Kidney epithelial cell (primary cell): ENCODE results near the gene DPP4. TPM values are rescaled to one million over a fixed set of nuclear protein-coding genes. Genes with fewer than 3 reads are reported as not detected.

ENCODE experiments used
- DNase-seq: peaks from one replicate; pipeline ENCODE4 v3.0.0-alpha.2; 2010; ENCODE audit warnings: low read depth
- H3K27me3 ChIP-seq: 2 replicates; pipeline ENCODE4 v1.6.0; 2011; ENCODE audit warnings: low read length; ENCODE audit not compliant: control insufficient read depth, insufficient read depth
- H3K36me3 ChIP-seq: 2 replicates; pipeline ENCODE4 v1.5.1; 2011; ENCODE audit warnings: low read length; ENCODE audit not compliant: control insufficient read depth, insufficient read depth
- H3K4me3 ChIP-seq: 2 replicates; pipeline ENCODE4 v1.5.1; 2011; ENCODE audit warnings: low read depth, mild to moderate bottlenecking, control low read depth, low read length
- CTCF ChIP-seq: IDR thresholded peaks from 2 replicates; pipeline ENCODE4 v1.5.1; 2011; ENCODE audit warnings: mild to moderate bottlenecking, moderate library complexity, low read length, control low read depth, inconsistent platforms; ENCODE audit not compliant: insufficient read depth, poor library complexity, severe bottlenecking
- total RNA-seq: library from RNA; depleted of rRNA; stranded (reverse); fragments of >200 nt; gene quantifications from 2 replicates; pipeline ENCODE4 v1.2.3, GENCODE V29; 2015

Gene DPP4
- total RNA-seq, 1 donor from 2014 or later = 61.6 TPM

- Histone ChIP-seq H3K36me3 (no peaks in the 10 kb centered on the region), H3K27me3 (no peaks in the 10 kb centered on the region), H3K4me3 (no peak overlapping the region)
- DNase-seq = no peak
- no peak for TF ChIP-seq CTCF
These were observed 8.7 kb upstream of the DPP4 start for GRCh38 chr2:162082681-162083080.

- H3K36me3 ChIP-seq = no peaks in the 10 kb centered on the region
- H3K27me3 ChIP-seq = no peaks in the 10 kb centered on the region
- TF ChIP-seq CTCF = no peak
- no peak overlapping the region for H3K4me3 ChIP-seq
- DNase-seq = no peak
These were observed 8.0 kb upstream of the DPP4 start for GRCh38 chr2:162082036-162082435.

- no peaks in the 10 kb centered on the region for H3K36me3 ChIP-seq
- H3K4me3 ChIP-seq = no peak overlapping the region
- no peaks in the 10 kb centered on the region for H3K27me3 ChIP-seq
- TF ChIP-seq CTCF = no peak
- DNase-seq = no peak
These were observed 5.5 kb upstream of the DPP4 start for GRCh38 chr2:162079514-162079913.

GRCh38 chr2:162075689-162076132 lies 1.7 kb upstream of the DPP4 start:
- no peak for TF ChIP-seq CTCF
- Histone ChIP-seq H3K27me3 (no peaks in the 10 kb centered on the region), H3K36me3 (no peaks in the 10 kb centered on the region), H3K4me3 (no peak overlapping the region)
- DNase-seq = no peak

GRCh38 chr2:162074928-162075688 lies 1.1 kb upstream of the DPP4 start:
- H3K36me3 ChIP-seq = no peaks in the 10 kb centered on the region
- no peak for TF ChIP-seq CTCF
- no peak for DNase-seq
- no peak overlapping the region for H3K4me3 ChIP-seq
- H3K27me3 ChIP-seq = no peaks in the 10 kb centered on the region

- DNase-seq = no peak
- no peak for TF ChIP-seq CTCF
- Histone ChIP-seq H3K4me3 (peak overlapping the region; percentile 65), H3K36me3 (no peaks in the 10 kb centered on the region), H3K27me3 (no peaks in the 10 kb centered on the region)
These were observed 549 bp upstream of the DPP4 start for GRCh38 chr2:162074632-162074895.
